ENCODE data around the gene RASA3. TPM values are rescaled to one million over a fixed set of nuclear protein-coding genes. Genes with fewer than 3 reads are reported as not detected.

Gene RASA3
- total RNA-seq, 1 donor from 2014 or later = 12.7 TPM

DNA sequence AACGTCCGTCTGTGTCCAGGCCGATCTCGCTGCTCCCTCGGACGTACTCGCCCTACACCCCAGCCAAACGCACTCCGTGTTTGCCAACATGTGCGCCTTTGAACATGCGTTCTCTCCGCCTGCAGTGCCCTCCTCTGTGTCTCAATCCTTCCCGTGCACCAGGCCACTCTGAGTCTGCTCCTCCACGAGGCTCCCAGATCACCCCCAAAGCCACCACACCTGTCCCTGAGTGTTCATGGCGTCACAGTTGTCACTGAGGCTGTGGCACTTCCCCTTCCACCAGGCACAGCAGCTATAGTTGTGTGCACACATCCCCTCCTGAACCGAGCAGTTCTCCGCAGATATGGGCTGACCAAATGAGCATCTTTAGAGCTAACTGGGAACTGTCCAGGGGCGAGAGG is 35.6 kb downstream of the RASA3 start:
- intact Hi-C loops (cut with DNase I) = no loop called here
- ATAC-seq (no peak), DNase-seq (ENCODE audit: missing footprints) (no peak)

DNA sequence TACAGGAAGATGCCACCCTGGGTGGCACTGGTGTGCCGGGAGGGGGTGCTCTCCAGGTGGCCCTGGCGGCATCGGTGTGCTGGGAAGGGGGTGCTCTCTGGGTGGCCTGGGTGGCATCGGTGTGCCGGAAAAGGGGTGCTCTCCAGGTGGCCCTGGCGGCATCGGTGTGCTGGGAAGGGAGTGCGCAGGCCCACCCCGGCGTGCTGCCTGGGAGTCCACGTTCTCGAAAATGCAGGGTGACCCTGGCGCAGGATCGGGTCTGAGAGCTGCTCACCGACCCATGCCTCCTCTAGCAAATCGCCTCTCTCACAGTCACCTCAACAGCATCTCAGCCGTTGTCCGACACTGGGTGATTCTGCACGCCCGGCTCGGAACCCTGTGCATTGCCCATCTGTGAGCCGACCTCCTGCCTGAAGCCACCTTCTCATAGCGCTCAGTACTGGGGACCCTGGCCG is 36.4 kb downstream of the RASA3 start:
- DNase-seq (ENCODE audit: missing footprints) (no peak), ATAC-seq (no peak)
- intact Hi-C loops (cut with DNase I) = no loop called here

DNA sequence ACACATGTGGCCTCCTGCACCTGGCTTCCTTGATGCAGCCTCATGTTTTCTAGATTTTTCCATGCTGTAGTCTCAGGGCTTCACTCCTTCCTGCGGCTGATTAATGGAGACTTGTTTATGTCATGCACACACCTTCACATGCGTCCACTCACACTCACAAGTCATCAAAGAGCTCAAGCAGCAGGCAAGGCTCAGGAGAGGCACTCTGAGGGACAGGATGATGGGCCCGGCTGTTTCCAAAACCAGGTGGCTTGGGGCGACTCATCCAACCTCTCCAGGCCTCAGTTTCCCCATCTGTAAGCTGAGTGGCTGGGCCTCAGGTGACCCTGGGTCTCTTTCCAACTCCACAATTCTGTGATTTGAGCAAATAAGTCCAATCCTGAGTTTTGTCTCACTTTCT is 36.9 kb downstream of the RASA3 start:
- intact Hi-C loops (cut with DNase I) = no loop called here
- no peak for DNase-seq (ENCODE audit: missing footprints)
- no peak for ATAC-seq

DNA sequence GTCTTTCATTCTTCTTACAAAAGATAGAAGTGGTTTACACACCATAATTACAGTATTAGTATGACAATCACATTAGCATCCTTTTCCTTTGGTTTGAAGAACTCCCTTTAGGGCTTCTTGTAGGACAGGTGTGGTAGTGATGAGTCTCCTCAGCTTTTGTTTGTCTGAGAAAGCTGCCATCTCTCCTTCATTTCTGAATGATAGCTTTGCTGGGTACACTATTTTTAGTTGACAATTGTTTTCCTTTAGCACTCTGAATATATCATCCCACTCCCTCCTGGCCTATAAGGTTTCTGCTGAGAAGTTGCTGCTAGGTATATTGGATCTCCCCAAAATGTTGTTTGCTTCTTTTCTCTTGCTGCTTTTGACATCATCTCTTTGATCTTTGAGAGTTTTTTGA is 39.3 kb downstream of the RASA3 start:
- intact Hi-C loops (cut with DNase I) = no loop called here

DNA sequence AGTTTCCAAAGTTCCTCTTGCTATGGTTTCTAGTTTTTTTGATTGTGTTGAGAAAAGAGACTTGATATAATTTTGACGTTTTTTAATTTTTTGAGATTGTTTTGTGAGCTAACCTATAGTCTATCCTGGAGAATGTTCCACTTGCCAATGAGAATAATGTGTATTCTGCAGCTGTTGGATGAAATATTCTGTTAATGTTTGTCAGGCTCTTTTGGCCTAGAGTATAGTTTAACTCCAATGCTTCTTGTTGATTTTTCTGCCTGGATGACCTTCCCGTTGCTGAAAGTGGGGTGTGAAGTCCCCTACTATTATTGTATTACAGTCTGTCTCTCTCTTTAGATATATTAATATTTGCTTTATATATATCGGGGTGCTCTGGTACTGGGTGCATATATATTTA is 40.0 kb downstream of the RASA3 start:
- intact Hi-C loops (cut with DNase I) = no loop called here
- DNase-seq (ENCODE audit: missing footprints) = no peak
- ATAC-seq = no peak

More for the DNA sequence above, 39.3 kb downstream of the RASA3 start:
- ATAC-seq = no peak
- DNase-seq (ENCODE audit: missing footprints) = no peak

DNA sequence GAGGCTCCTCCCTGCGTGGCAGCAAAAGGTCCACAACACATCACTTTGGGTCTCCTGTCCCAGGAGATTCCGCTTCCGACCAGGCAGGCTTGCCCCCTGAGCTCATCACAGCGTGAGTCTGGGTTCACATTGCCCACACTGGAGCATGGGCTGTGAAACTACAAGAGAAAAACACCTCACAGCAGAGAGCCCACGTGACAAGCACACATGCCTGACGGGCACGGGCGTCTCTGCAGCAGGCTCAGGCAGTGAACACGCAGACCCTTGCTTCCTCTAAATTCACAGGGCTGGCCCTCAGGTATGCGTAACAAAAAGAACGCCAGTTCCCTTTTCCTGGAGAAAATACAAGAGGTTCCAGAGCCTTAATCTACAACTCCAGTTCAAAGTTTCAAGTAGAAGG is 41.9 kb downstream of the RASA3 start:
- intact Hi-C loops (cut with DNase I) = no loop called here
- peak; percentile 51 for DNase-seq (ENCODE audit: missing footprints)
- ATAC-seq = no peak

DNA sequence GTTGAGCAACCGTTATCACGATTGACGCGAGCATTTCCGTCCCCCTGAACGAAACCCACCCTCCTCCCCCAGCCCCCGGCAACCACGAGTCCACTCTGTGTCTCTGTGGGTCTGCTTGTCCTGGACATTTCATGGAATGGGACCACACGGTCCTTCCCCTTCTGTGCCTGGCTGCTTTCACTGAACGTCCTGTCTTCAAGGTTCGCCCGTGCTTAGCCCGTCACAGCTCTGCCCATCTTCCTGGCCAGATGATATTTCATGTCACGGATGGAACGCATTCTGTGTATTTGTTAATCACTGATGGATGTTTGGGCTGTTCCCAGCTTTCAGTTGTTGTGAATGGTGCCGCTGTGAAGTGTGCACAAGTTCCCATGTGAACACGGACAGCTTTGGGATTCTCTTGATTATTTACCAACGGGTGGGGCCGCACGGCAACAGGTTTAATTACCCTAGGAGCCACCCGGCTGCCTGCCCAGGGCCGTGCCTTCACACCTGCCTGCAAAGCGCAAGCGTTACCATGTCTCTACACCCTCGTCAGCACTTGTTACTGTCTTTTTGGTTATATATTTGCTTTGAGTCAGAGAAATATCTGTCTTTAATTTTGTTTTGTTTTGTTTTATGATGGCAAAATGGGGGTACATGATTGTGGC is 42.5 kb downstream of the RASA3 start:
- peak; percentile 43 for DNase-seq (ENCODE audit: missing footprints)

DNA sequence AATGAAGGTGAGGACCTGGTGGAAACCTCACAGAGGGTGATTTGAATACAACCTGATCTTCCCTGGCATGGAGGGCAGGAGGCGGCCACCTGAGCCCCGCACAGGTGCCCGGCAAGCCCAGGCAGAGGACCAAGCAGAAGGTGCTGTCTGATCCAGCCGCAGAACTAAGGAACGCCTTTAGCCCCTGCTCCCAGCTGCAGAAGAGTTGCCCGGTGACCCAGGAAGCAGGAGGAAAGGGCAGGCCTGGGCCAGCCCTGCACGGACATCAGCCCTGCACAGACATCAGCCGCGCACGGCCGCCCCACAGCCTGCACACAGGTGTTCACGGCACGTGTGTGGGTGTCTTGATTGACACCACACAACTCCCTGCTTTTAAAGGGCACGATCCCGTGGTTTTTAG is 43.1 kb downstream of the RASA3 start:
- ATAC-seq (no peak), DNase-seq (ENCODE audit: missing footprints) (peak; percentile 28)
- intact Hi-C loops (cut with DNase I) = no loop called here

More for the DNA sequence above, 42.5 kb downstream of the RASA3 start:
- intact Hi-C loops (cut with DNase I) = no loop called here
- ATAC-seq = no peak

DNA sequence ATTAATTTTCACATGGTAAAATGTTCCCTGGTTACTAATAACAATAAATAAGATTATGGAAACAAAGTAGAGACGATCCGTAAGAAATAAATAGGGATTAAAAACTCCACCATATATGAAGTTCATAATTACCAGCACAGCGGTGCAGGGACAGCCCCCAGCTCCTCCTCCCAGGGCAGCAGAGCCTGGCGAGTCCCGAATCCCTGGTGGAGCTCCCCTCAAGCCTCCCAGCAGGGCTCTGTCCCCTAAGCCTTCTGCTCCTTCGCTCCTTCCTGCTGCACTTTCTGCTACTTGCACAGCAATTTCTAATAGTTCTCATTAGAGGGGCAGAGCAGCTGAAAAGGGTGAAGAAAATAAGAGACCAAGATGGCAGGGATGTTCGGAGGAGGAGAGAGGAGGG is 43.6 kb downstream of the RASA3 start:
- intact Hi-C loops (cut with DNase I) = no loop called here
- DNase-seq (ENCODE audit: missing footprints) = no peak
- no peak for ATAC-seq

DNA sequence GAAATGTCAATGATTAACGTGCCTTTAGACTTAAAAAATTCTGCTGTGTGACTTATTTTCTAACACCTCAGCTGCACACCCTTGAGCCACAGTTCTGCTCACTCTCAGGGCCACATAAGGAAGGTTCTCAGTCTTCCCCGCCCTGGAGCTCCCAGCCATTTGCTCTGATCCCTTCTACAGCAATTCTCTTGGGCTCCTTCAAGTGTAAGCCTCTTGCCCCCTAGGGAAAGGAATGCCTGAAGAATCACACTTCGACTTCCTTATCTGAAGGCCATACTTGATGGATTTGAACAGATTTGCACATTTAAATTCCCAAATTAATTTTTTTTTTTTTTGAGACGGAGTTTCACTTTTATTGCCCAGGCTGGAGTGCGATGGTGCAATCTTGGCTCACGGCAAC is 44.2 kb downstream of the RASA3 start:
- DNase-seq (ENCODE audit: missing footprints) (no peak), ATAC-seq (no peak)
- intact Hi-C loops (cut with DNase I) = no loop called here

DNA sequence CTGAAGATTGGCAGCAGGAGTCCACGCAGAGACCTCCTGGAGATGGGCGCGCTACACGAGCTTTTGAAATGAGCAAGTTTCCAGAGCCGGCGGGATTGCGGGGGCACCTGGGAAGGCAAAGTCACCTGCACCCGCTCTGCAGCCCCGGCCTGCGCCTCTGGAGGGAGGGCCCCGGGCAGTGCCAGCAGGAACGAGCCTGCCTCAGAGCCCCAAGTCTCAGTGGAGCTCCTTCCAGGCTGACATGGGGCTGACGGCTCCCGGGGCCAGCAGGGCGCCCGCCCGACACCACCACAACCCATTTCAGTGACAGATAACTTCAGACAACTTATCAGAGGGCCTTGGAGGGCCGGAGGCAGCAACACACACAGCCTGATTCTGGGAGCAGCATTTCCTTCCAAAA is 45.0 kb downstream of the RASA3 start:
- intact Hi-C loops (cut with DNase I) = no loop called here
- no peak for ATAC-seq
- DNase-seq (ENCODE audit: missing footprints) = no peak

DNA sequence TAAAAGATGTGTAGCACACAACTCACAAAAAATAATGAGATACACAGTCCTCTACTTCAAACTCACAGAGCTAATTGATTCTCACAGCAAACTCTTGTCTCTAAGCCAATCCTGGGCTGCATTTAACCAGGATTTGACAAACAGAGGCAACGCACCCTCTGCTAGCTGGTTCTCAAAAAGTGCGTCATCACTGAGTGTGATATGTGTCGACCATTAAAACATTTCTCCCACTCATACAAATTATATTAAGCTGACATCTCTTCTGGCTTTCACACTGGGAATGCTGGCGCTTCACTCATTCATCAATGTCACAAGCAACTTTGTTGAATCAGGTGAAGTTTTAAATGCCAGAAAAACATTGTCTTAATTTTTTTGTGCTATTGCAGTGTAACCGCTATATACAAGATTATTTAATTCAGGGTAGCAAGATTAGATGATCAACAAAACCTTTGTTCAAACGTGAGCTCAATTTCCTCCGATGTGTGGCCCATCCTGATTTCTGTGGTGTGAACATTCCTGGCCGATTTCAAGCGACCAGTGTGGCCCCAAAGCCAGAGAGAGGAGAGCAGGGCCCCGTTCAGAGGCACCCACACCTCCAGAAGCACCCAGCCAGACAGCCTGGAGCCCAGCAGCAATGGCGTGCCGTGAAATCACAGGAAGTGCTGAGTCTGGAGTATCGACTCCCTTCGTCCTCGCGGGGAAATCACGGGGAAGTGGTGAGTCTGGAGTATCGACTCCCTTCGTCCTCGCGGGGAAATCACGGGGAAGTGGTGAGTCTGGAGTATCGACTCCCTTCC is 49.4 kb downstream of the RASA3 start:
- ATAC-seq = no peak
- intact Hi-C loops (cut with DNase I) = no loop called here
- DNase-seq (ENCODE audit: missing footprints) = no peak

DNA sequence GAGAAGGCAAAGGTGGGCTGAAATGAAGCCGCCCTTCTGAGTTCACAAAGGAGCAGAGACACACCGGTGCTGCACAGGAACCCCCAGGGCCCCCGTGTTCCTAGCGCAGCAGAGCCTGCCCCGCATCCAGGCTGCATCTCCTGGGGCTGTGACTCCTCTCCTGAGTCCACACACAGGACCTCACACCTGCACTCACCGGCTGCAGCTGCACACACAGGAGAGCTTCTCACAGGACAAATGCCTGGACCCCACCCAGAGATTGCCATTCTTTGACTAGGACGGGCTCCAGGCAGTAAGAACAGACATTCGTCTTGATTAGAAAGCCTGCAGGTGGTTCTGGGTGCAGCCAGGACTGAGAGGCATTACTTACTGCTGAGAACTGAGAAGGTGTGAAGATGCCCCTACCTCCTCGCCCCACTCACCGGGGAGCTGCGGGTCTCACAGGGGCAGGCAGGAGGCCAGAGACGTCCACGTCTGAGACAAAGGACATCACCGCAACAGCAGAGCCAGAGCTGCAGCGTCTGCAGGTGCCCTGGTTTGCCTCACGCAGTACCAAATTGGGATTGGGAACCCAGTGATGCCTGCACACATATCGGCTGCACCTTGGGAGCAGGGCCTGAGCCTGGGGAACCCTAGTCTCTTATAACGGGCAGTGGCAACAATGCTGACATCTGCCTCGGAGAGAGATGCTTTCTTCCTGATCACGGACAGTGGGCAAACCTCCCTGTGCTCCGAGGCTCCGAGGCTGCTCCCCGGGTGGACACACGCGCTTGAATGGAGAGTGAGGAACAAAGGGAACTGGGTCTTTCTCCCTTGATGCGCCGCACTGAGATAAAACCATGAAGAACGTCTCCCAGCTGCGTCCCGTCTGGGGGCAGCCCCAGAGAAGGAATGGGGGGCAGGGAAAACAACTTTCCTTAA is 50.4 kb downstream of the RASA3 start:
- DNase-seq (ENCODE audit: missing footprints) (peak; percentile 9), ATAC-seq (no peak)
- intact Hi-C loops (cut with DNase I) = no loop called here

DNA sequence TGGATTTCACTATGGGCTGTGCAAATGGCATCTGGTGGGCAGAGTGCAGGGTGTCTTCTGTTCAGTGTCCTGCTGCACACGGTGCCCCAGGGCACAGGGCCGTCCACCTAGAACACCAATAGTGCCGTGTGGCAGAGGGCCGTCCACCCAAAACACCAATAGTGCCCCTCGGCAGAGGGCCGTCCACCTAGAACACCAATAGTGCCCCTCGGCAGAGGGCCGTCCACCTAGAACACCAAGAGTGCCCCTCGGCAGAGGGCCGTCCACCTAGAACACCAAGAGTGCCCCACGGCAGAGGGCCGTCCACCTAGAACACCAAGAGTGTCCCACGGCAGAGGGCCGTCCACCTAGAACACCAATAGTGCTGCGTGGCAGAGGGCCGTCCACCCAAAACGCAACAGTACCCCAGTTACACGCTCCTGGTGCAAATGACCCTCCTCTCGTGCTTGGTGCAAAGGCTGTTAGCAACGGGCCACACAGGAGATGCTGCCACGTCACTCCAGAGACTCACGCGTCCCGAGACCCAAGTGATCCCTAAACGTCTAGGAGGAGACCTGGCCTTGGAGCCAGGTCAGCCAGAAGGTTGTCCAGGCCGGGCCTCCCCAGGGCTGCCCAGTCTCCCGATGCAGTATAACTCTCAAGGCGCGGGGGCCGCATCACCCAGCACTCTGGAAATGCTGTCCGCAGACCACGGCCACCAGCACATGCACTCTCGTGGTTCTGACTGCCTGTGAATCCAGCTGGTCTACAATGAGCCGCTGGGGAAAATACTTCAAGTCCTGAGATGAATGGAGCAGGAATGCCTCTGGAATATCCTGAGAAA is 51.5 kb downstream of the RASA3 start:
- intact Hi-C loops (cut with DNase I) = no loop called here
- peak; percentile 9 for DNase-seq (ENCODE audit: missing footprints)
- no peak for ATAC-seq

DNA sequence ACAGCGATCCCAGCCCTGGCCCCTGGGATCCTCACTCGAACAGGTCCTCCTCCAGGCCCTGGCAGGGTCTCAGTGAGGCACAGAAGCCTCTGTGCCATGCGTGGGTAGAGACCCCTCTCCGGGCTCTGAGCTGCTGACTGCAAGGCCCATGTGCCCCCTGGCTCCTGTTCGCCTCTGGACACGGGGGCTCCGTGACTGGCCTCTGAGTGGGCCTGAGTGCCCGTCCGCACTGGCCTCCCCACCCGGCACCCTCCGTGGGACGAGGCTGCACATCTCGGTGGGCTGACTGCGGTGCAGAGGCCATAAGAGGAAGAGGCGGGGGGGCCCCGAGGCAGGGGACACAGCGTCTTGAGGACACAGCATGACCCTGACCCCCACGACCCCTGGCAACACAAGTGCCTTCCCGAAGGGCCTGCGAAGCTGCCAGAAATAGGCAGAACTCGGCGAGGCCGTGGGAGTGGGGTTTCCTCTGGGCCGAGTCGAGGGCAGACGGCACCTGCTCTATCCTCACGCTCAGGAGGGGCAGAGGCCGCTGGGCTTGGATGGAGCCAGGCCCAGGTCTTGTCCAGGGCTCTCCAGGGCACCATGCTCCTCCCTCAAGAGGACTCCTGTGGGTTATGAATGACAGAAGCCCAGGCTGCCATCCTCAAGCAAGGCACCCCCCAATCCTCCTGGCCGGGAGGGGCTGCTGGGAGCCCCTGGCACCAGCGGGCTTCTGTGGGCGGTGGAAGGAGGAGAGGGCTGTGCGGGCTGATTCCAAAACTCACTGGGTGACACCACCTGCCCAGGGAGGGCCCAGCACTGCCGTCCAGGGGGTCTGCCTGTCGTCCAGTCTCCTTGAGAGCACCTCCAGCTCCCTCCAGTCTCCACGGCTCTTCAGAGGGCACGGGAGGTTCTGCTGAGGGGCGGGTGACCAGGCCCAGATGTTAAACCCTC is 52.6 kb downstream of the RASA3 start:
- ATAC-seq = no peak
- intact Hi-C loops (cut with DNase I) = no loop called here
- peak; percentile 59 for DNase-seq (ENCODE audit: missing footprints)

DNA sequence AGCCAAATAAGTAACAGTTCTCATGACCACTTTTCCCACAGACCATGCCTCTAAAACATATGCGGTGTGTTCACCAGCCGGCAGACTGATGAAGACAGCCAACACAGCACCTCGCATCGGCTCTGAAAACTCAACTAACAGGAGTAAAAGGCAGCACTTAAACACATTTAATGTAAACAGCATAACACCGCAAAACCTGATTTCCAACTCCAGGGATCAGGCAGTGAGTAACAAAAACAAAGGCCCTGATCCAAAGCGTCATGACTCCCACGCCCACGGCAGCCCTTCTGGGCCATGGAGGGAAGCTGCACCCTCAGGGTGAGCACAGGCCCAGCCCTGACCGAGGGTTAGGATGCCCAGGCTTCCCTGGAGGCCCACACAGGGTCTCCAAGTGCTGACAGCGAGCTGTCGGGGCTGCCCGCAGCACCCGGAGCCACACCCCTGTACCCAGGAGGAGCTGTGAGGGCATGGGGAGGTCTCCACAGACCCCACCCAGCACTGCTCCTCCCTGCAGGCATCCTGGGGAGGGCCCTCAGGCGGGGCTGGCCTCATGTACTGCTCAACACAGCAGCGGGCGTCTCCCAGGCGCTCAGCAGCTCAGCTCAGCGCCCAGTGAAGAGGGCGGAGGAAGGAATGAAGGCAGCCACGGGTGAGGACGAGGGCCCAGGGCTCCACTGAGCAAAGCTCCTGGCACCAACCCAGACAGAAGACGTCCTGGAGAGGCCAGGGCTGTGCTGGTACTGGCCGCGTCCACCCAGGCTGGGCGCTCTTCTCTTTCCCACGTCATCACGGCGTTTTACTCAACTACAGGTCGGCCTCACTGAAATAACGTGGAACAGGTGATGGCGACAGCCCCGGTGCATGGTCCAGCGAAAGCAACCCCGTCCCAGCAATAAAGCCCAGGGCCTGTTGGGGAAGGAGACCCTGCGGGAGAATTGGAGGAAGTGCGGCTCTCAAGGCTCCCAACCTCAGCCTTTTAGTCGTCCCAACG is 53.7 kb downstream of the RASA3 start:
- DNase-seq (ENCODE audit: missing footprints) (peak; percentile 47), ATAC-seq (peak; percentile 92)
- intact Hi-C loops (cut with DNase I) = no loop called here

All from Right ventricle myocardium inferior (tissue), 1 donor.